ENCODE results near the gene DYNLL2. TPM values are rescaled to one million over a fixed set of nuclear protein-coding genes. Genes with fewer than 3 reads are reported as not detected.
"Not testable (repeated sequence)": the region's sequence is repeated elsewhere in the genome, so short reads cannot be mapped to it uniquely, and the experiment has no call there.

The DYNLL2 gene
- 10.2 and 10.5 TPM in 2 replicates for total RNA-seq (2014; rRNA removed; shearing (Covaris generic))

- Histone ChIP-seq H3K27me3 (ENCODE audit: control insufficient read depth, insufficient read depth, low read length) (no peaks in the 10 kb centered on the region), H3K36me3 (replicated peaks; ENCODE audit: control insufficient read depth, insufficient read depth, low read length) (peaks cover 13% of the 10 kb centered on the region), H3K4me3 (ENCODE audit: insufficient read depth, low read depth, low read length) (peak within 1 kb of the TSS; percentile 91)
- DNase-seq, result peak; percentile 97
These were observed at the start of gene DYNLL2 for GRCh38 chr17:58082870-58083490. TSS of gene DYNLL2 (plus strand) at chr17:58083419. CDS start at chr17:58087091, 3,672 bp downstream.

GRCh38 chr17:58039975-58040374 lies 43.2 kb upstream of the DYNLL2 start:
- DNase-seq, result no peak
- Histone ChIP-seq H3K27me3 (ENCODE audit: control insufficient read depth, insufficient read depth, low read length) (no peaks in the 10 kb centered on the region), H3K36me3 (replicated peaks; ENCODE audit: control insufficient read depth, insufficient read depth, low read length) (no peaks in the 10 kb centered on the region)

GRCh38 chr17:58040386-58040785 lies 42.8 kb upstream of the DYNLL2 start:
- no peak for DNase-seq
- Histone ChIP-seq H3K36me3 (replicated peaks; ENCODE audit: control insufficient read depth, insufficient read depth, low read length) (no peaks in the 10 kb centered on the region), H3K4me3 (ENCODE audit: insufficient read depth, low read depth, low read length) (no peak overlapping the region), H3K27me3 (ENCODE audit: control insufficient read depth, insufficient read depth, low read length) (no peaks in the 10 kb centered on the region)

More at GRCh38 chr17:58039975-58040374, 43.2 kb upstream of the DYNLL2 start:
- H3K4me3 ChIP-seq (ENCODE audit: insufficient read depth, low read depth, low read length), result no peak overlapping the region

- no peaks in the 10 kb centered on the region for H3K36me3 ChIP-seq (replicated peaks; ENCODE audit: control insufficient read depth, insufficient read depth, low read length)
- H3K27me3 ChIP-seq (ENCODE audit: control insufficient read depth, insufficient read depth, low read length), result no peaks in the 10 kb centered on the region
- H3K4me3 ChIP-seq (ENCODE audit: insufficient read depth, low read depth, low read length), result no peak overlapping the region
- DNase-seq, result no peak
These were observed 42.1 kb upstream of the DYNLL2 start for GRCh38 chr17:58041161-58041560.

- DNase-seq, result no peak
- H3K27me3 ChIP-seq (ENCODE audit: control insufficient read depth, insufficient read depth, low read length), result no peaks in the 10 kb centered on the region
These were observed 39.7 kb upstream of the DYNLL2 start for GRCh38 chr17:58043221-58044181.

GRCh38 chr17:58044256-58044655 lies 39.0 kb upstream of the DYNLL2 start:
- not testable (repeated sequence) for H3K36me3 ChIP-seq (replicated peaks; ENCODE audit: control insufficient read depth, insufficient read depth, low read length); DNase-seq; H3K4me3 ChIP-seq (ENCODE audit: insufficient read depth, low read depth, low read length); H3K27me3 ChIP-seq (ENCODE audit: control insufficient read depth, insufficient read depth, low read length)

More at GRCh38 chr17:58043221-58044181, 39.7 kb upstream of the DYNLL2 start:
- Histone ChIP-seq H3K4me3 (ENCODE audit: insufficient read depth, low read depth, low read length) (no peak overlapping the region), H3K36me3 (replicated peaks; ENCODE audit: control insufficient read depth, insufficient read depth, low read length) (no peaks in the 10 kb centered on the region)

GRCh38 chr17:58046239-58047094 lies 36.8 kb upstream of the DYNLL2 start:
- Histone ChIP-seq H3K27me3 (ENCODE audit: control insufficient read depth, insufficient read depth, low read length) (no peaks in the 10 kb centered on the region), H3K4me3 (ENCODE audit: insufficient read depth, low read depth, low read length) (no peak overlapping the region)
- DNase-seq, result peak; percentile 73

GRCh38 chr17:58047376-58048150 lies 35.7 kb upstream of the DYNLL2 start:
- no peak for DNase-seq
- Histone ChIP-seq H3K4me3 (ENCODE audit: insufficient read depth, low read depth, low read length) (no peak overlapping the region), H3K36me3 (replicated peaks; ENCODE audit: control insufficient read depth, insufficient read depth, low read length) (no peaks in the 10 kb centered on the region), H3K27me3 (ENCODE audit: control insufficient read depth, insufficient read depth, low read length) (no peaks in the 10 kb centered on the region)

More at GRCh38 chr17:58046239-58047094, 36.8 kb upstream of the DYNLL2 start:
- H3K36me3 ChIP-seq (replicated peaks; ENCODE audit: control insufficient read depth, insufficient read depth, low read length), result no peaks in the 10 kb centered on the region

GRCh38 chr17:58049533-58049932 lies 33.7 kb upstream of the DYNLL2 start:
- H3K27me3 ChIP-seq (ENCODE audit: control insufficient read depth, insufficient read depth, low read length), result no peaks in the 10 kb centered on the region
- DNase-seq, result no peak
- H3K36me3 ChIP-seq (replicated peaks; ENCODE audit: control insufficient read depth, insufficient read depth, low read length), result no peaks in the 10 kb centered on the region
- no peak overlapping the region for H3K4me3 ChIP-seq (ENCODE audit: insufficient read depth, low read depth, low read length)

- no peak for DNase-seq
- H3K27me3 ChIP-seq (ENCODE audit: control insufficient read depth, insufficient read depth, low read length), result no peaks in the 10 kb centered on the region
- no peaks in the 10 kb centered on the region for H3K36me3 ChIP-seq (replicated peaks; ENCODE audit: control insufficient read depth, insufficient read depth, low read length)
- H3K4me3 ChIP-seq (ENCODE audit: insufficient read depth, low read depth, low read length), result no peak overlapping the region
These were observed 32.3 kb upstream of the DYNLL2 start for GRCh38 chr17:58050966-58051365.

- no peak for DNase-seq
- H3K27me3 ChIP-seq (ENCODE audit: control insufficient read depth, insufficient read depth, low read length), result no peaks in the 10 kb centered on the region
- no peaks in the 10 kb centered on the region for H3K36me3 ChIP-seq (replicated peaks; ENCODE audit: control insufficient read depth, insufficient read depth, low read length)
- H3K4me3 ChIP-seq (ENCODE audit: insufficient read depth, low read depth, low read length), result no peak overlapping the region
These were observed 31.8 kb upstream of the DYNLL2 start for GRCh38 chr17:58051468-58051867.

GRCh38 chr17:58052407-58052806 lies 30.8 kb upstream of the DYNLL2 start:
- Histone ChIP-seq H3K4me3 (ENCODE audit: insufficient read depth, low read depth, low read length) (no peak overlapping the region), H3K27me3 (ENCODE audit: control insufficient read depth, insufficient read depth, low read length) (no peaks in the 10 kb centered on the region), H3K36me3 (replicated peaks; ENCODE audit: control insufficient read depth, insufficient read depth, low read length) (no peaks in the 10 kb centered on the region)
- no peak for DNase-seq

GRCh38 chr17:58052945-58053715 lies 30.1 kb upstream of the DYNLL2 start:
- no peak for DNase-seq
- Histone ChIP-seq H3K4me3 (ENCODE audit: insufficient read depth, low read depth, low read length) (no peak overlapping the region), H3K27me3 (ENCODE audit: control insufficient read depth, insufficient read depth, low read length) (no peaks in the 10 kb centered on the region), H3K36me3 (replicated peaks; ENCODE audit: control insufficient read depth, insufficient read depth, low read length) (no peaks in the 10 kb centered on the region)
